Progenitor cell of endocrine pancreas (in vitro differentiated cells): ENCODE measurements around the gene PM20D2. TPM values are rescaled to one million over a fixed set of nuclear protein-coding genes. Genes with fewer than 3 reads are reported as not detected.

Experiments
- DNase-seq: peaks from one replicate; pipeline ENCODE4 v3.0.0; 2021; ENCODE audit warnings: low spot score; ENCODE audit not compliant: unreplicated experiment
- H3K27ac Mint-ChIP-seq: 2 replicates; pipeline ENCODE4 v1.8.0; 2021; ENCODE audit warnings: mild to moderate bottlenecking, moderate library complexity, mixed read lengths
- H3K27me3 Mint-ChIP-seq: 2 replicates; pipeline ENCODE4 v1.8.0; 2021; ENCODE audit warnings: mixed read lengths
- H3K36me3 Mint-ChIP-seq: 2 replicates; pipeline ENCODE4 v1.8.0; 2022; ENCODE audit warnings: mixed read lengths; ENCODE audit not compliant: insufficient read depth
- H3K4me1 Mint-ChIP-seq: 2 replicates; pipeline ENCODE4 v1.8.0; 2021; ENCODE audit warnings: low read depth, mixed read lengths
- H3K4me3 Mint-ChIP-seq: 2 replicates; pipeline ENCODE4 v1.8.0; 2021; ENCODE audit warnings: low read depth, mild to moderate bottlenecking, moderate library complexity, mixed read lengths
- H3K9me3 Mint-ChIP-seq: 2 replicates; pipeline ENCODE4 v1.8.0; 2021; ENCODE audit warnings: low read depth, mixed read lengths
- total RNA-seq: library from RNA; stranded (reverse); gene quantifications from 2 replicates; pipeline ENCODE4 v1.2.1, GENCODE V29; 2021
- TF ChIP-seq, protein P1 (sequence below): fragments of 200-600 bp; sonication (generic); IDR thresholded peaks from one replicate; pipeline ENCODE4 v1.5.0; 2021; ENCODE audit warnings: antibody characterized with exemption, mild to moderate bottlenecking; ENCODE audit not compliant: unreplicated experiment

Gene PM20D2
- total RNA-seq, 1 donor from 2014 or later = 20.8 TPM

DNA sequence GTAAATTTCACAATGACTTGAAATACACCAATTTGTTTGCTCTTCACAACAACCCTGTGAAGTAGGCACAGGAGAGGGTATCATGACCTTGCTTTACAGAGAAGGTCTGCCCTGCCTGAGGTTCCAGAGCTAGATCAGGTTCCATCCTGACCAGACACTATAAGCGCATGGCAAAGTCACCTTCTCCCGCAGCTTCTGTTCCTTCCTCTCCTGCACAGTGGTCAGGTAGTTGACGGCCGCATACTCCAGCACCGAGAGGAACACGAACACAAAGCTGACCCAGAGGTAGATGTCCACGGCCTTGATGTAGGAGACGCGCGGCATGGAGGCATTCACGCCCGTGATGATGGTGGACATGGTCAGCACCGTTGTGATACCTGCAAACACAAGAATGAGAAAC lies 34.3 kb downstream of the PM20D2 start:
- no peak for DNase-seq
- Mint-ChIP-seq H3K4me3 (no peak overlapping the region), H3K27me3 (peaks cover 3% of the 10 kb centered on the region), H3K27ac (no peak overlapping the region), H3K36me3 (no peaks in the 10 kb centered on the region), H3K9me3 (no peaks in the 10 kb centered on the region), H3K4me1 (no peaks in the 10 kb centered on the region)
- TF ChIP-seq, protein P1, sequence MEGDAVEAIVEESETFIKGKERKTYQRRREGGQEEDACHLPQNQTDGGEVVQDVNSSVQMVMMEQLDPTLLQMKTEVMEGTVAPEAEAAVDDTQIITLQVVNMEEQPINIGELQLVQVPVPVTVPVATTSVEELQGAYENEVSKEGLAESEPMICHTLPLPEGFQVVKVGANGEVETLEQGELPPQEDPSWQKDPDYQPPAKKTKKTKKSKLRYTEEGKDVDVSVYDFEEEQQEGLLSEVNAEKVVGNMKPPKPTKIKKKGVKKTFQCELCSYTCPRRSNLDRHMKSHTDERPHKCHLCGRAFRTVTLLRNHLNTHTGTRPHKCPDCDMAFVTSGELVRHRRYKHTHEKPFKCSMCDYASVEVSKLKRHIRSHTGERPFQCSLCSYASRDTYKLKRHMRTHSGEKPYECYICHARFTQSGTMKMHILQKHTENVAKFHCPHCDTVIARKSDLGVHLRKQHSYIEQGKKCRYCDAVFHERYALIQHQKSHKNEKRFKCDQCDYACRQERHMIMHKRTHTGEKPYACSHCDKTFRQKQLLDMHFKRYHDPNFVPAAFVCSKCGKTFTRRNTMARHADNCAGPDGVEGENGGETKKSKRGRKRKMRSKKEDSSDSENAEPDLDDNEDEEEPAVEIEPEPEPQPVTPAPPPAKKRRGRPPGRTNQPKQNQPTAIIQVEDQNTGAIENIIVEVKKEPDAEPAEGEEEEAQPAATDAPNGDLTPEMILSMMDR = no peak

DNA sequence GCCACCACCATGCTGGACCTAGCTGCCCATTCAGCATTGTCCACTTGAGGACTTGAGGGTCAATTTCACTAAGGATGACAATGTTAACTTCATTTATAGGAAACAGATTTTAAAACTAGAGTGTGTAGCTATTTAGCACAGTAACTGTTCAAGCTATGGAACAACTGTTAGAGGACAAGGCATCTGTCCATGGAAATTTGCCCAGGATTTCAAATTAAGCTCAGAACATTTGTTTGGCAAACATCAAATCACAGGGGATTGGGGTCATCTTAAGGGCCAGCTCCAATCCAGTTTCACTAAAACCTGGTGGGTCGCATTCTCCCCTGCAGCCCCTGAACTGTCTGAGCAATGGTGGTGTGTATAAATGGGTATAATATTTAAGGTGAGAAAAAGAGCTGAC lies 35.1 kb downstream of the PM20D2 start:
- Mint-ChIP-seq H3K36me3 (no peaks in the 10 kb centered on the region), H3K4me1 (no peaks in the 10 kb centered on the region)

DNA sequence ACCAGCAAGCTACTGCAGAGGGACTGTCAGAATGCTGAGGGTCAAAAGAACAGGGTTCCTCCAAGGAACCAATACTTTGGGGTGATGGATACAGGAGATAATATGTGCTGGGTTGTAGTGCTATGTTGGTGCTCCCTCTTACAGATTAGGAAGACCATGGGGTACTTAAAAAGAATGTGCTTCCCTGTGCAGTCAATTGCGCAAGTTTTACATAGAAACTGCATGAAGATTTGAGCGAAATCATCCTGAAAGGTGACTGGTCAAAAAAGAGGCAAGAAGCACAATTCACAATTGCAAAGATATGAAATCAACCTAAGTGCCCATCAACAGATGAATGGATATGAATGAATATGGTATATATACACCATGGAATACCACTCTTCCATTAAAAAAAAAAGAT lies 37.4 kb downstream of the PM20D2 start:
- no peaks in the 10 kb centered on the region for H3K36me3 Mint-ChIP-seq
- no peak overlapping the region for H3K27ac Mint-ChIP-seq
- no peaks in the 10 kb centered on the region for H3K9me3 Mint-ChIP-seq
- TF ChIP-seq, protein P1 = no peak
- no peaks in the 10 kb centered on the region for H3K4me1 Mint-ChIP-seq
- H3K4me3 Mint-ChIP-seq = no peak overlapping the region
- H3K27me3 Mint-ChIP-seq = peaks cover 3% of the 10 kb centered on the region
- no peak for DNase-seq

More for the DNA sequence above, 35.1 kb downstream of the PM20D2 start:
- TF ChIP-seq, protein P1 = no peak
- Mint-ChIP-seq H3K4me3 (no peak overlapping the region), H3K27me3 (peaks cover 3% of the 10 kb centered on the region), H3K9me3 (no peaks in the 10 kb centered on the region), H3K27ac (no peak overlapping the region)
- DNase-seq = no peak

DNA sequence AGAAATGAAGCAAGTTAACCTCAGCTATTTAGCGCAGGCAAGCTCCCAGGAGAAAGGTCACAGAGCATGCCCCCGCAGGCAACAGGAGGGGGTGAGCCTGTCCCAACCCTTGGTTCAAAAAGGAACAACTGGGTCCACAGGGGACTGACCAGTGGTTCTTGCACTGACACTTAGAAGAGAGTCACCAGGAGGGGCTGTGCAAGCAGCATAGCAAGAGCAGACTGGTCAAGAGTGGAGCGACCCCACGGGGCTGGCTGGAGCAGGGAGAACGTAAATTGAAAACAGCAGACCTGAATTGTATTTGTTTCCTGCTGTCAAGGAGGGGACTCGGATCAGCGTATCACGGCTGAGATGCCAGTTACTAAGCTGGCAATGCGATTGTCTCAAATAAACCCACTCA lies 38.5 kb downstream of the PM20D2 start:
- DNase-seq = no peak
- Mint-ChIP-seq H3K4me3 (no peak overlapping the region), H3K36me3 (no peaks in the 10 kb centered on the region), H3K27me3 (peaks cover 3% of the 10 kb centered on the region), H3K9me3 (no peaks in the 10 kb centered on the region), H3K27ac (no peak overlapping the region), H3K4me1 (no peaks in the 10 kb centered on the region)
- TF ChIP-seq, protein P1 = no peak

DNA sequence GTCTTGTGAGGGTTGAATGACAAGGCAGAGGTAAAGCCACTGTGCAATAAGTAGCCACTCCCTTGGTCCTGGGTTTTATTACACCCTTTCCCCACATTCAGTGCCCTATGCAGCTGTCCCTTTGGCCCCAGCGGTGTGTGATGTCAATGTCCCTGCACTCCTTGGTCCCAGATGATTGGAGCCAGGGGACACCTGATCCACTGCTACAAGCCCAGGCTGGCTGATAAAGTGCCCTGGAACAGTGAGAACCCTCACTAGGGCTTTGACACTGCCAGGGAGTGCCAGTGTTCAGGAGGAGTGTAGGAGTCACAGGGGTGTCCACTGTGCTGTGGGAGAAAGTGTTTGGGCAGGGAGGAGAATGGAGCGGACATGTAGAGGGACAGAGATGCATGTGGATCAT lies 40.9 kb downstream of the PM20D2 start:
- Mint-ChIP-seq H3K27ac (no peak overlapping the region), H3K4me3 (no peak overlapping the region), H3K4me1 (peaks cover 3% of the 10 kb centered on the region), H3K9me3 (no peaks in the 10 kb centered on the region), H3K36me3 (no peaks in the 10 kb centered on the region), H3K27me3 (no peaks in the 10 kb centered on the region)
- DNase-seq = no peak
- TF ChIP-seq, protein P1 = no peak
